ENCODE measurements around the gene DGKB.

DGKB gene

DNA sequence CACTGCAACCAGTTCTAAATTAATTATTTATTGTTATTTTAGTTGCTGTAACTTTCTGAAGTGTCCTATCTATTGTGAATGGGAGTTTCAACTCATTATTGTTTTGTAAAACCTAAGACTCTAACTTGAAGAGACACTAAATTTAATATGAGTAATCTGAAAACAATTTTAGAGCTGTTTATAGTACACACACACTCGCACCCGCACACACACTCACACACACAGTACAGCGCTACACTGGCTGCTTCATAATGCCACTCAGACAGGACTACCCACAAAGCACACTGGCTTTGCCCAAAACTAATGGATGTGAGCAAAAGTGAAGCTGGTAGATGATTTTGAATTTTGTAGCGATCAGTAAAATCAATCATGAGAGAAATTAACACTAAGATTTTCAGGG is 674.2 kb downstream of the DGKB start:
- in situ Hi-C loops (cut with HindIII; ENCODE audit: low sequenced_read_pairs): no loop called here
- H3K4me3 ChIP-seq (ENCODE audit: low read depth, low read length): no peak overlapping the region
- DNase-seq (ENCODE audit: low read depth): no peak
- TF ChIP-seq, protein P1, sequence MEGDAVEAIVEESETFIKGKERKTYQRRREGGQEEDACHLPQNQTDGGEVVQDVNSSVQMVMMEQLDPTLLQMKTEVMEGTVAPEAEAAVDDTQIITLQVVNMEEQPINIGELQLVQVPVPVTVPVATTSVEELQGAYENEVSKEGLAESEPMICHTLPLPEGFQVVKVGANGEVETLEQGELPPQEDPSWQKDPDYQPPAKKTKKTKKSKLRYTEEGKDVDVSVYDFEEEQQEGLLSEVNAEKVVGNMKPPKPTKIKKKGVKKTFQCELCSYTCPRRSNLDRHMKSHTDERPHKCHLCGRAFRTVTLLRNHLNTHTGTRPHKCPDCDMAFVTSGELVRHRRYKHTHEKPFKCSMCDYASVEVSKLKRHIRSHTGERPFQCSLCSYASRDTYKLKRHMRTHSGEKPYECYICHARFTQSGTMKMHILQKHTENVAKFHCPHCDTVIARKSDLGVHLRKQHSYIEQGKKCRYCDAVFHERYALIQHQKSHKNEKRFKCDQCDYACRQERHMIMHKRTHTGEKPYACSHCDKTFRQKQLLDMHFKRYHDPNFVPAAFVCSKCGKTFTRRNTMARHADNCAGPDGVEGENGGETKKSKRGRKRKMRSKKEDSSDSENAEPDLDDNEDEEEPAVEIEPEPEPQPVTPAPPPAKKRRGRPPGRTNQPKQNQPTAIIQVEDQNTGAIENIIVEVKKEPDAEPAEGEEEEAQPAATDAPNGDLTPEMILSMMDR (IDR thresholded peaks at IDR 0.05; ENCODE audit: low read depth, low read length, missing control alignments): no peak

GRCh38 chr7:14226126-14226525 is 676.4 kb downstream of the DGKB start:
- in situ Hi-C loops (cut with HindIII; ENCODE audit: low sequenced_read_pairs): no loop called here
- no peak for DNase-seq (ENCODE audit: low read depth)
- TF ChIP-seq, protein P1 (IDR thresholded peaks at IDR 0.05; ENCODE audit: low read depth, low read length, missing control alignments): no peak
- H3K4me3 ChIP-seq (ENCODE audit: low read depth, low read length): no peak overlapping the region

DNA sequence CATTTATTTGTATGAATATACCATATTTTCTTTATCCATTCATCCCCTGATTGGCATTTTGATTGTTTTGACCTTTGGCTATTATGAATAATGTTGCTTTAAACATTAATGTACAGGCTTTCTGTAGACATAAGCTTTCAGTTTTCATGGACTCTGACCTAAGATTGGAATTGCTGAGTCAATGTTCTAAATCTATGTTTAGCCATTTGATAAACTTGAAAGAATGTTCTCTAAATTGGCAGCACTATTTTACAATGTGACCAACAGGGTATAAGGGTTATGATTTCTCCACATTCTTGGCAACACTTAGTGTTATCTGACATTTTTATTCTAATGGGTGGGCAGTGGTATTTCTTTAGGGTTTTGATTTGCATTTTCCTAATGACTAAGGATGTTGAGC is 683.4 kb downstream of the DGKB start:
- H3K4me3 ChIP-seq (ENCODE audit: low read depth, low read length): no peak overlapping the region
- DNase-seq (ENCODE audit: low read depth): no peak
- in situ Hi-C loops (cut with HindIII; ENCODE audit: low sequenced_read_pairs): no loop called here
- TF ChIP-seq, protein P1 (IDR thresholded peaks at IDR 0.05; ENCODE audit: low read depth, low read length, missing control alignments): no peak

- peak; percentile 47 for DNase-seq (ENCODE audit: low read depth)
- H3K4me3 ChIP-seq (ENCODE audit: low read depth, low read length): no peak overlapping the region
- TF ChIP-seq, protein P1 (IDR thresholded peaks at IDR 0.05; ENCODE audit: low read depth, low read length, missing control alignments): no peak
- in situ Hi-C loops (cut with HindIII; ENCODE audit: low sequenced_read_pairs): no loop called here
These were observed 684.2 kb downstream of the DGKB start for GRCh38 chr7:14218338-14218737.

DNA sequence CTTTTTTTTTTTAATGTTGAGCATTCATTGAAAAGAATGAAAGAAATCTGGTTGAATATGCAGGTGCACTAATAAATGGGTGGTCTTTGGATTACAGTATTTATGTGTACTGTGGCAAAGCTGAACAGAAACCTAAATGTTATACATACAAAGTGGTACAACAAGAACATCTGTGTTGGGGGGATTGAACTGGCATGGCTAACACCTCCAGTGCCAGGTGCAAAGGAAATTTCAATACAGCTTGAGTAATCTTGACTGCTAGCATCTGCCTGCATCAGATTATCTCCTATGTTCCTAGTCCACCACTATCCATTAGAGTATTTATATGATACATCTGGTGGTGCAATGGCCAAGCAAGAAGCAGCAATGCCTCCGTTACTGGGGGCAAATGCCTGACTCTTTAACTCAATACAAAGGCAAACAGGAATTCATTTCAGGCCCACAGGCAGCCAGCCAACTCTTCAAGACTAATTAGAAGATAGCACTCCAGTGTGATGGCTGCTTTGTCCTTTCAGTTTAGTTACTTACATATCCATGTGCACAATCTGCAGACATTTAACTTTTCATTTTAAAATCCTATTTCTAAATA is 692.6 kb downstream of the DGKB start:
- in situ Hi-C loops (cut with HindIII; ENCODE audit: low sequenced_read_pairs): no loop called here
- no peak overlapping the region for H3K4me3 ChIP-seq (ENCODE audit: low read depth, low read length)
- TF ChIP-seq, protein P1 (IDR thresholded peaks at IDR 0.05; ENCODE audit: low read depth, low read length, missing control alignments): no peak
- DNase-seq (ENCODE audit: low read depth): no peak

- TF ChIP-seq, protein P1 (IDR thresholded peaks at IDR 0.05; ENCODE audit: low read depth, low read length, missing control alignments): no peak
- no peak for DNase-seq (ENCODE audit: low read depth)
- no peak overlapping the region for H3K4me3 ChIP-seq (ENCODE audit: low read depth, low read length)
- in situ Hi-C loops (cut with HindIII; ENCODE audit: low sequenced_read_pairs): no loop called here
These were observed 694.8 kb downstream of the DGKB start for GRCh38 chr7:14207711-14208110.
